AG09319 (cell line): ENCODE data around the gene CYBRD1.
"Not testable (repeated sequence)": the region's sequence is repeated elsewhere in the genome, so short reads cannot be mapped to it uniquely, and the experiment has no call there.

Experiments used
- DNase-seq: peaks from one replicate; pipeline ENCODE4 v3.0.0-alpha.2; 2010; ENCODE audit warnings: low read depth; ENCODE audit errors: extremely low read depth
- TF ChIP-seq, protein P1 (sequence below): IDR thresholded peaks from 2 replicates; pipeline ENCODE4 v1.5.1; 2011; ENCODE audit warnings: low read depth, mild to moderate bottlenecking, inconsistent platforms, low read length, moderate library complexity

Gene CYBRD1

GRCh38 chr2:171483793-171484192 is 38.5 kb upstream of the CYBRD1 start:
- DNase-seq, result no peak
- TF ChIP-seq, protein P1, sequence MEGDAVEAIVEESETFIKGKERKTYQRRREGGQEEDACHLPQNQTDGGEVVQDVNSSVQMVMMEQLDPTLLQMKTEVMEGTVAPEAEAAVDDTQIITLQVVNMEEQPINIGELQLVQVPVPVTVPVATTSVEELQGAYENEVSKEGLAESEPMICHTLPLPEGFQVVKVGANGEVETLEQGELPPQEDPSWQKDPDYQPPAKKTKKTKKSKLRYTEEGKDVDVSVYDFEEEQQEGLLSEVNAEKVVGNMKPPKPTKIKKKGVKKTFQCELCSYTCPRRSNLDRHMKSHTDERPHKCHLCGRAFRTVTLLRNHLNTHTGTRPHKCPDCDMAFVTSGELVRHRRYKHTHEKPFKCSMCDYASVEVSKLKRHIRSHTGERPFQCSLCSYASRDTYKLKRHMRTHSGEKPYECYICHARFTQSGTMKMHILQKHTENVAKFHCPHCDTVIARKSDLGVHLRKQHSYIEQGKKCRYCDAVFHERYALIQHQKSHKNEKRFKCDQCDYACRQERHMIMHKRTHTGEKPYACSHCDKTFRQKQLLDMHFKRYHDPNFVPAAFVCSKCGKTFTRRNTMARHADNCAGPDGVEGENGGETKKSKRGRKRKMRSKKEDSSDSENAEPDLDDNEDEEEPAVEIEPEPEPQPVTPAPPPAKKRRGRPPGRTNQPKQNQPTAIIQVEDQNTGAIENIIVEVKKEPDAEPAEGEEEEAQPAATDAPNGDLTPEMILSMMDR, result no peak

GRCh38 chr2:171485116-171485515 is 37.2 kb upstream of the CYBRD1 start:
- DNase-seq, result no peak
- TF ChIP-seq, protein P1, result no peak

DNA sequence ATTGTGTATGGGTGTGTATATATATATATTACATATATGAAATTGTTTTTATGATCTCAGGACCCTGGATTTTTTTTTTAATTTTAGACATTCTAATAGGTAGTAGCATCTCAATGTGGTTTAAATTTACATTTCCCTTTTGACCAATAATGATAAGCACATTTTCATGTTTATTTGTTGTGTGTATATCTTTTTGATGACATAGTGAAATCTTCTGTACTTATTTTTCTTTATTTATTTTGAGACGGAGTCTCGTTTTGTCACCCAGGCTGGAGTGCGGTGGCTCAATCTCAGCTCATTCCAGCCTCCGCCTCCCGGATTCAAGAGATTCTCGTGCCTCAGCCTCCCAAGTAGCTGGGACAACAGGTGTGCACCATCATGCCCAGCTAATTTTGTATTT is 35.1 kb upstream of the CYBRD1 start:
- DNase-seq, result no peak
- TF ChIP-seq, protein P1, result no peak

GRCh38 chr2:171487803-171488259 is 34.4 kb upstream of the CYBRD1 start:
- TF ChIP-seq, protein P1, result no peak
- no peak for DNase-seq

DNA sequence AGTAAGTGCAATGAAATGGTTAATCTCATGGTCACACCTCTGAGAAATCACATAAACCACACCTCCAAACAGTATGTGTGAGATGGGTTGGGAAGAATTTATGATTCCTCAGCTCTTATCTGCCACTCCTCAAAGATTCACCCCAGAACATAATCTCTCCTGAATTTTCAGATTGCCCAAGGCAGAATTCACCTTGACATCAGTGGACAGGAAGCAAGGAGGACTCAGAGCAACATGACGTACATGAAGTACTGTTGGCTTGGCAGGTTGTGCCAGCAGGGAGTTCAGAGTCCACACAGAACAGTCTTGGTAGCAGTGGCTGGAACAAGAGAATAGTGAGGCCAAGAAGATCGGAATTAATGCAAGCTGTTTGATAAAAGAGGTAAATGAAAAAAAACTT is 31.7 kb upstream of the CYBRD1 start:
- TF ChIP-seq, protein P1, result no peak
- DNase-seq, result no peak

DNA sequence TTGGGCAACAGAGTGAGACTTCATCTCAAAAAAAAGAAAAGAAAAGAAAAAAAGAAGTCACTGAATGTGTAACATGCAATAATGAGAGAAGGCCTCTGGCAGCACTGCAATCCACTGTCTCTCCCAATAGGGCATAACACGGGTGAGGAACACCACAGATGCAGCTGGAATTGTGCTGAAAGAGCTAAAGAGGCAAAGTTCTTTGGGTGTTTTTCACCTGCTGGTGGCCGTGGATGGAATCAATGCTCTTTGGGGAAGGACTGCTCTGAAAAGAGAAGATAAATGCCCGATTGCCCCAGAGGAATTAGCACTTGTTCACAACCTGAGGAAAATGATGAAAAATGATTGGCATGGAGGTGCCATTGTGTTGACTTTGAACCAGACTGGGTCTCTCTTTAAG is 31.0 kb upstream of the CYBRD1 start:
- DNase-seq, result no peak
- TF ChIP-seq, protein P1, result no peak

- DNase-seq, result no peak
- TF ChIP-seq, protein P1, result no peak
These were observed 29.6 kb upstream of the CYBRD1 start for GRCh38 chr2:171492664-171493063.

GRCh38 chr2:171497664-171498063 is 24.6 kb upstream of the CYBRD1 start:
- not testable (repeated sequence) for DNase-seq
